H4 (cell line): ENCODE measurements around the gene CIB4. TPM values are rescaled to one million over a fixed set of nuclear protein-coding genes. Genes with fewer than 3 reads are reported as not detected.

ENCODE experiments used
- DNase-seq: peaks from one replicate; pipeline ENCODE4 v3.0.0-alpha.2; 2015; ENCODE audit warnings: low spot score
- total RNA-seq: library from RNA; depleted of rRNA; stranded (reverse); fragments of >200 nt; shearing (Covaris generic); gene quantifications from 2 replicates; pipeline ENCODE4 v1.2.3, GENCODE V29; 2014

The CIB4 gene
- total RNA-seq, 1 experiment from 2014 or later: not detected

- no peak for DNase-seq
Measured at GRCh38 chr2:26552641-26553374, 88.4 kb downstream of the CIB4 start.

- no peak for DNase-seq
Measured at GRCh38 chr2:26550276-26551015, 90.7 kb downstream of the CIB4 start.

GRCh38 chr2:26542676-26543505, 98.3 kb downstream of the CIB4 start:
- no peak for DNase-seq

GRCh38 chr2:26542194-26542455, 99.0 kb downstream of the CIB4 start:
- DNase-seq: no peak

GRCh38 chr2:26541401-26542193, 99.6 kb downstream of the CIB4 start:
- DNase-seq: no peak

GRCh38 chr2:26540961-26541360, 100.2 kb downstream of the CIB4 start:
- DNase-seq: no peak

GRCh38 chr2:26540306-26540705, 100.9 kb downstream of the CIB4 start:
- no peak for DNase-seq

GRCh38 chr2:26537826-26538475, 103.2 kb downstream of the CIB4 start:
- DNase-seq: no peak

- DNase-seq: no peak
Measured at GRCh38 chr2:26537069-26537825, 103.9 kb downstream of the CIB4 start.

GRCh38 chr2:26536371-26537068, 104.6 kb downstream of the CIB4 start:
- DNase-seq: no peak

- DNase-seq: no peak
Measured at GRCh38 chr2:26535663-26536275, 105.4 kb downstream of the CIB4 start.

- DNase-seq: no peak
Measured at GRCh38 chr2:26534865-26535662, 106.1 kb downstream of the CIB4 start.

- DNase-seq: no peak
Measured at GRCh38 chr2:26534098-26534864, 106.9 kb downstream of the CIB4 start.

GRCh38 chr2:26533661-26534060, 107.5 kb downstream of the CIB4 start:
- DNase-seq: no peak

- DNase-seq: no peak
Measured at GRCh38 chr2:26532301-26533250, 108.6 kb downstream of the CIB4 start.
